MCF 10A (cell line): ENCODE results near the gene RERE. TPM values are rescaled to one million over a fixed set of nuclear protein-coding genes. Genes with fewer than 3 reads are reported as not detected.

Source experiments
- BruUV-seq: library from RNA; stranded (reverse); fragments of 400-500 nt; replicated peaks from 2 replicates; lab custom pipeline; 2021; lab: Mats Ljungman, UMichigan
- CTCF ChIA-PET: fragments of 300-600 bp; sonication (Branson Sonifier 250); formaldehyde crosslinking; extraction: SDS; loops from one replicate; lab custom pipeline; 2021; ENCODE audit warnings: antibody characterized with exemption, inconsistent platforms; lab: Yijun Ruan, JAX
- POLR2A ChIA-PET: fragments of 300-600, 350-650 bp; sonication (Branson Sonifier 250); formaldehyde crosslinking; extraction: SDS; loops from one replicate; lab custom pipeline; 2020; ENCODE audit warnings: antibody characterized with exemption, inconsistent platforms; lab: Yijun Ruan, JAX
- DNase-seq: peaks from one replicate; pipeline ENCODE4 v3.0.0-alpha.2; 2018; ENCODE audit not compliant: unreplicated experiment
- H3K27ac Mint-ChIP-seq: one replicate; pipeline ENCODE4 v1.8.0; 2022; ENCODE audit warnings: mild to moderate bottlenecking, low read depth, mixed read lengths; ENCODE audit not compliant: unreplicated experiment
- H3K27me3 Mint-ChIP-seq: one replicate; pipeline ENCODE4 v1.8.0; 2022; ENCODE audit warnings: mixed read lengths; ENCODE audit not compliant: insufficient read depth, unreplicated experiment
- H3K36me3 Mint-ChIP-seq: one replicate; pipeline ENCODE4 v1.8.0; 2022; ENCODE audit warnings: mild to moderate bottlenecking, moderate library complexity, mixed read lengths; ENCODE audit not compliant: insufficient read depth, unreplicated experiment
- H3K4me1 Mint-ChIP-seq: one replicate; pipeline ENCODE4 v1.8.0; 2022; ENCODE audit warnings: mixed read lengths; ENCODE audit not compliant: insufficient read depth, unreplicated experiment
- H3K4me3 Mint-ChIP-seq: one replicate; pipeline ENCODE4 v1.8.0; 2022; ENCODE audit warnings: mild to moderate bottlenecking, moderate library complexity, mixed read lengths; ENCODE audit not compliant: unreplicated experiment
- H3K9me3 Mint-ChIP-seq: one replicate; pipeline ENCODE4 v1.8.0; 2022; ENCODE audit warnings: mixed read lengths; ENCODE audit not compliant: unreplicated experiment
- CTCF ChIP-seq: fragments of 200-600 bp; IDR thresholded peaks from one replicate; pipeline ENCODE4 v1.8.0; 2022; ENCODE audit warnings: antibody characterized with exemption, mild to moderate bottlenecking; ENCODE audit not compliant: unreplicated experiment
- intact Hi-C: fragments of 100-400 bp; cut with micrococcal nuclease; formaldehyde crosslinking; loops from 2 replicates; pipeline ENCODE4 v1.14.1; 2022
- total RNA-seq: library from RNA; stranded (reverse); gene quantifications from 2 replicates; pipeline ENCODE4 v1.2.3, GENCODE V29; 2022

Gene RERE
- total RNA-seq, 1 experiment from 2014 or later, result 48.4 TPM

GRCh38 chr1:8745346-8745745 lies 72.1 kb downstream of the RERE start:
- no peaks in the 10 kb centered on the region for H3K9me3 Mint-ChIP-seq
- H3K36me3 Mint-ChIP-seq, result peaks cover 5% of the 10 kb centered on the region
- TF ChIP-seq CTCF, result no peak
- no peak overlapping the region for H3K4me3 Mint-ChIP-seq
- H3K27ac Mint-ChIP-seq, result no peak overlapping the region
- CTCF ChIA-PET, result interaction anchor here (0.6 kb wide), 1 partner anchor 244 kb away, joined by 3 read pairs; no protein-coding TSS in a partner anchor
- POLR2A ChIA-PET, result interaction anchor here (1.4 kb wide), 1 partner anchor 11 kb away, joined by 3 read pairs; no protein-coding TSS in a partner anchor
- intact Hi-C loops, result no loop called here
- peaks cover 20% of the 10 kb centered on the region for H3K4me1 Mint-ChIP-seq
- no TSS peak for BruUV-seq
- no peaks in the 10 kb centered on the region for H3K27me3 Mint-ChIP-seq
- DNase-seq, result no peak

DNA sequence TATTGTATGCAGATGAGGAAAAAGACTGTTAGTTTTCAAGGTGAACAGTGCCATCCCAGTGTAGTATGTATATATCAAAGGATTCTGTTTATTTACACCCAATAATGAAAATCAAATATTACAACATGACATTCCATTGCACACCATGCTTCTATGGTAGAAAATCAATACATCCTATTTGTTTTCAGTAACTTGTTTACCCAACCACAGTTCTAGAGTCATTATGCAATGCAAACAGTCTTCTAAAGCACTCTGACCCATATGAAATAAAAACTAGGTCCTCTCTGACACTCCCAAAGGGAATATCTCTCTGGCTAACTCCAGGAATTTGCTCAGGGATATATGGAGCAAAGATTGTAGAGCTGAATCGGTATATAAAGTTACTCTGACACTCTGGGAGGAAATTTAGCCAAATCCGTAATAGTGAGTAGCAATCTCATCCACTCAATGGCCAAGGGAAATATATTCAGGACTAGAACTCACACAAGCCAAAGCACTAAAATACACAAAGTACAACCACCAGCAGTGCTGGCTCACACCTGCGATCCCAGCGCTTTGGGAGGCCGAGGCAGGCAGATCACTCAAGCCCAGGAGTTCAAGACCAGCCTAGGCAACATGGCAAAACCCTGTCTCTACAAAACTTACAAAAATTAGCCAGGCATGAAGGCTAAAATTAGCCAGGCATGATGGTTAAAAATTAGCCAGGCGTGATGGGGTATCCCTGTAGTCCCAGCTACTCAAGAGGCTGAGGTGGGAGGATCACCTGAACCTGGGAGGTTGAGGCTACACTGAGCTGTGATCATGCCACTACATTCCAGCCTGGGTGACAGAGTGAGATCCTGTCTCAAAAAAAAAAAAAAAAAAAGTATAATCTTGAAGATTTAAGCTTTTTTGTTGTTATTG lies 75.2 kb downstream of the RERE start:
- CTCF ChIA-PET, result interaction anchor here (0.8 to 2.2 kb wide), 2 partner anchors 8 to 16 kb away, joined by 3 to 10 read pairs; no protein-coding TSS in a partner anchor
- BruUV-seq, result no TSS peak
- Mint-ChIP-seq H3K4me1 (peaks cover 16% of the 10 kb centered on the region), H3K27ac (no peak overlapping the region), H3K36me3 (peaks cover 7% of the 10 kb centered on the region), H3K4me3 (no peak overlapping the region), H3K9me3 (peaks cover 13% of the 10 kb centered on the region), H3K27me3 (no peaks in the 10 kb centered on the region)
- no peak for TF ChIP-seq CTCF
- DNase-seq, result no peak
- intact Hi-C loops, result no loop called here
- POLR2A ChIA-PET, result interaction anchor here (0.5 to 1.7 kb wide), 6 partner anchors 9 to 361 kb away, joined by 3 to 5 read pairs (median 4); no protein-coding TSS in a partner anchor

DNA sequence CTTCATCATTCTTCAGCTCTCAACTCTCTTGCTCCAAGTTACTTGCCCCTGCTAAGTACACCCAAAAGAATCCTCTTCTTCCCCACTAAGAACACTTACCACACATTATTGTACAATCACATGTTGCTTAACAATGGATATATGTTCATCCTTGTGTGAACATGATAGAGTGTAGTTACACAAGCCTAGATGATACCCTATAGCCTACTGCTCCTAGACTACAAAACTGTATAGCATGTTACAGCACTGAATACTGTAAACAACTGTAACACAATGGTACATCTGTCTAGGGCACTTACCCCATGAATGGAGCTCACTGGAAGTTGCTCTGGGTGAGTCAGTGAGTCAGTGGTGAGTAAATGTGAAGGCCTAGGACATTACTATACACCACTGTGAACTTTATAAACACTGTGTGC lies 77.4 kb downstream of the RERE start:
- intact Hi-C loops, result no loop called here
- CTCF ChIA-PET, result interaction anchor here (1.1 to 2.2 kb wide), 3 partner anchors 12 to 109 kb away, joined by 3 to 10 read pairs (median 3); no protein-coding TSS in a partner anchor
- no peaks in the 10 kb centered on the region for H3K27me3 Mint-ChIP-seq

More for the DNA sequence above, 77.4 kb downstream of the RERE start:
- POLR2A ChIA-PET, result interaction anchor here (0.6 to 1.7 kb wide), 10 partner anchors 9 to 83 kb away, joined by 3 to 5 read pairs (median 3); partner anchors contain the start of gene RERE
- peak; percentile 57 for DNase-seq
- H3K27ac Mint-ChIP-seq, result peak overlapping the region; percentile 28
- peaks cover 13% of the 10 kb centered on the region for H3K9me3 Mint-ChIP-seq
- TF ChIP-seq CTCF, result no peak
- BruUV-seq, result no TSS peak
- peaks cover 6% of the 10 kb centered on the region for H3K4me1 Mint-ChIP-seq
- peaks cover 16% of the 10 kb centered on the region for H3K36me3 Mint-ChIP-seq
- H3K4me3 Mint-ChIP-seq, result no peak overlapping the region
